K562 (cell line): ENCODE measurements around the gene ZFAND3. TPM values are rescaled to one million over a fixed set of nuclear protein-coding genes. Genes with fewer than 3 reads are reported as not detected.
A peak's percentile ranks its signal among the peaks of the same experiment; 100 is the strongest.

ENCODE experiments used
- CREB1 ChIP-seq, 2 experiments: sonication (generic) in 1 of 2; formaldehyde crosslinking in 1 of 2; IDR thresholded peaks; 2 replicates each; pipeline versions ENCODE4 v1.6.1 to v1.8.0; 2012 to 2022; ENCODE audit warnings: inconsistent platforms in 1 of 2, mild to moderate bottlenecking in 1 of 2, missing genetic modification reagents in 1 of 2, moderate library complexity in 1 of 2
- LCOR ChIP-seq: sonication (generic); formaldehyde crosslinking; IDR thresholded peaks from 2 replicates; pipeline ENCODE4 v1.8.0; 2022; ENCODE audit warnings: mild to moderate bottlenecking, missing genetic modification reagents
- MECOM ChIP-seq: fragments of 250-450 bp; sonication (Bioruptor Pico); IDR thresholded peaks from 2 replicates; pipeline ENCODE4 v1.8.0; 2022; ENCODE audit warnings: inconsistent platforms
- POLR2B ChIP-seq: fragments of 450-650 bp; IDR thresholded peaks from 2 replicates; pipeline ENCODE4 v1.6.1; 2018; ENCODE audit warnings: low read depth; ENCODE audit not compliant: partially characterized antibody
- POU5F1 ChIP-seq: fragments of 150-350 bp; IDR thresholded peaks from 2 replicates; pipeline ENCODE4 v1.6.1; 2014; ENCODE audit warnings: borderline replicate concordance, low read length, low read depth, mild to moderate bottlenecking; ENCODE audit not compliant: partially characterized antibody
- PRMT5 ChIP-seq: sonication (generic); formaldehyde crosslinking; IDR thresholded peaks from 2 replicates; pipeline ENCODE4 v1.5.0; 2020; ENCODE audit warnings: missing genetic modification reagents
- RAD21 ChIP-seq, 2 experiments: fragments of 250-450 bp in 1 of 2; fragments of 450-650 bp in 1 of 2; sonication (Bioruptor Pico) in 1 of 2; formaldehyde crosslinking in 1 of 2; IDR thresholded peaks in 1 of 2; conservative IDR thresholded peaks in 1 of 2; 2 replicates each; pipeline versions ENCODE4 v1.4.0 to v1.8.0; 2020 to 2022; ENCODE audit warnings: mild to moderate bottlenecking in 2 of 2, moderate library complexity in 1 of 2
- SETDB1 ChIP-seq: IDR thresholded peaks from one replicate; pipeline ENCODE4 v1.6.1; 2012; ENCODE audit warnings: low read length, control low read depth, inconsistent platforms
- SMAD1 ChIP-seq: fragments of 150-350 bp; IDR thresholded peaks from 2 replicates; pipeline ENCODE4 v1.6.1; 2014; ENCODE audit warnings: low read length, low read depth; ENCODE audit not compliant: partially characterized antibody
- SNRNP70 ChIP-seq: fragments of 200-400 bp; formaldehyde crosslinking; optimal IDR thresholded peaks from 2 replicates; pipeline ENCODE3; 2017; ENCODE audit warnings: low read depth, low read length
- TCFL5 ChIP-seq: fragments of 250-450 bp; sonication (Bioruptor Pico); conservative IDR thresholded peaks from 2 replicates; pipeline ENCODE4 v1.6.1; 2021; ENCODE audit warnings: mild to moderate bottlenecking, moderate library complexity, matching md5 sums
- TFAM ChIP-seq: fragments of 250-450 bp; sonication (Bioruptor Pico); conservative IDR thresholded peaks from 2 replicates; pipeline ENCODE4 v1.5.0; 2021; ENCODE audit warnings: mild to moderate bottlenecking, moderate library complexity
- TRIM24 ChIP-seq, 2 experiments: fragments of 450-650 bp; IDR thresholded peaks; 2 replicates each; pipeline ENCODE4 v1.6.1; 2016
- ZFP30 ChIP-seq: fragments of 250-450 bp; sonication (Bioruptor Pico); IDR thresholded peaks from 2 replicates; pipeline ENCODE4 v1.8.0; 2022; ENCODE audit warnings: moderate library complexity, mild to moderate bottlenecking, inconsistent platforms, borderline replicate concordance
- ZNF431 ChIP-seq: sonication (generic); formaldehyde crosslinking; IDR thresholded peaks from 2 replicates; pipeline ENCODE4 v1.8.0; 2022; ENCODE audit warnings: mild to moderate bottlenecking, missing genetic modification reagents
- polyA plus RNA-seq, 8 experiments: library from polyadenylated mRNA; depleted of rRNA in 4 of 8; stranded (reverse) in 5 of 8; unstranded in 3 of 8; fragments of >200 nt; fragmentation: Nextera tagmentation in 2 of 8; fragmentation: Illumina TruSeq in 1 of 8; extraction: Ambion mirVana in 2 of 8; extraction: Trizol in 1 of 8; gene quantifications; 2 replicates each; pipeline versions ENCODE4 v1.2.1 to v1.2.3, GENCODE V29; 2011 to 2014; ENCODE audit warnings: inconsistent platforms in 1 of 8, missing spikeins in 1 of 8
- total RNA-seq, 7 experiments: library from RNA; depleted of rRNA in 6 of 7; stranded (reverse); fragments of >200 nt in 6 of 7; fragmentation: Illumina TruSeq in 2 of 7; extraction: Trizol in 2 of 7; gene quantifications; 2 replicates each; pipeline versions ENCODE4 v1.2.1 to v1.2.3, GENCODE V29; 2011 to 2021; ENCODE audit warnings: low replicate concordance in 1 of 7
- TF ChIP-seq, protein P1 (sequence below): fragments of 250-450 bp; sonication (Bioruptor Pico); IDR thresholded peaks from 2 replicates; pipeline ENCODE4 v1.5.0; 2020; ENCODE audit warnings: mild to moderate bottlenecking
- TF ChIP-seq, protein P2 (sequence below), 2 experiments: fragments of 450-650 bp; IDR thresholded peaks; 2 replicates each; pipeline ENCODE4 v1.6.1; 2016
- TF ChIP-seq, protein P3 (sequence below): fragments of 450-650 bp; IDR thresholded peaks from 2 replicates; pipeline ENCODE4 v1.6.1; 2016; ENCODE audit warnings: low read depth, mild to moderate bottlenecking, moderate library complexity
- TF ChIP-seq, protein P4 (sequence below): fragments of 250-450 bp; sonication (Bioruptor Pico); IDR thresholded peaks from 2 replicates; pipeline ENCODE4 v1.8.0; 2022; ENCODE audit warnings: inconsistent platforms
- TF ChIP-seq, protein P5 (sequence below): fragments of 450-650 bp; formaldehyde crosslinking; IDR thresholded peaks from 2 replicates; pipeline ENCODE4 v1.4.0; 2020; ENCODE audit warnings: mild to moderate bottlenecking
- TF ChIP-seq, protein P6 (sequence below): fragments of 250-450 bp; sonication (Bioruptor Pico); IDR thresholded peaks from 2 replicates; pipeline ENCODE4 v1.8.0; 2021; ENCODE audit warnings: moderate library complexity, mild to moderate bottlenecking, inconsistent platforms

Gene ZFAND3
- total and polyA plus RNA-seq, 9 of the 15 experiments (the other 6 are each of a cell fraction or from before 2014, with no cell fraction given): 0.81 to 26.6 (median 11.8) TPM

DNA sequence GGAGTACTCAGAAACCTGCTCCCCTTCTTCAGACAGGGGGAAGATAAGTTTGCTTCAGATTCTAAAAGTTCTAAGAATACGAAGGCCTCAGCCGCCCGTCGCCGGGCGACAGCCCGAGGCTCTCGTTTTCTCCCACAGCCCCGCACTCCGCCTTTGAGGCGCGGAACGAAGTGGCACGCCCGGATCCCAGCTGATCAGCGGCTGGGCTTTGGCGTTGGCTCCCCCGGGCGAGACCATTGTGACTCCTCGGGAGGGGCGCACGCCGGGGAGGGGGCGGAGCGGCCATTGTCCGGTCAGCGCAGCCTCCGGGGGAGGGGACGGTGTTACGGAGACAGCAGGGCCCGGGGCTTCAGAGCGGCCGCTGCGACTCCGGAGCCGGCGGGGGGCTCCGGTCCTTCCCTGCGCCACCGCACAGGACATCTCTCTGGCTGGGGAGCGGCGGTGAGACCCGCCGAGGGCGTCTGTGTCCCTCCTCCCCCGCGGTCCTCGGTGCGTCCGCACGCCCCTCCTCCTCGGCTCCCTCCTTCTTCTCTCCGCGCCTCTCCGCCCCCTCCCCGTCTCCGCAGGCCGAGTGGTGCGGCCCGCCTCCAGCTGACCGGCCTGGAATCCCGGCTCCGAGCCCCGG lies at the start of gene ZFAND3 (continued):
- peak in 1 of 2 experiments; percentile 69; a peak in 2 of 4 replicates for TF ChIP-seq TRIM24 (IDR thresholded peaks at IDR 0.05)
- TF ChIP-seq, protein P1, sequence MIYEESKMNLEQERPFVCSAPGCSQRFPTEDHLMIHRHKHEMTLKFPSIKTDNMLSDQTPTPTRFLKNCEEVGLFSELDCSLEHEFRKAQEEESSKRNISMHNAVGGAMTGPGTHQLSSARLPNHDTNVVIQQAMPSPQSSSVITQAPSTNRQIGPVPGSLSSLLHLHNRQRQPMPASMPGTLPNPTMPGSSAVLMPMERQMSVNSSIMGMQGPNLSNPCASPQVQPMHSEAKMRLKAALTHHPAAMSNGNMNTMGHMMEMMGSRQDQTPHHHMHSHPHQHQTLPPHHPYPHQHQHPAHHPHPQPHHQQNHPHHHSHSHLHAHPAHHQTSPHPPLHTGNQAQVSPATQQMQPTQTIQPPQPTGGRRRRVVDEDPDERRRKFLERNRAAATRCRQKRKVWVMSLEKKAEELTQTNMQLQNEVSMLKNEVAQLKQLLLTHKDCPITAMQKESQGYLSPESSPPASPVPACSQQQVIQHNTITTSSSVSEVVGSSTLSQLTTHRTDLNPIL: no peak
- TF ChIP-seq, protein P2, sequence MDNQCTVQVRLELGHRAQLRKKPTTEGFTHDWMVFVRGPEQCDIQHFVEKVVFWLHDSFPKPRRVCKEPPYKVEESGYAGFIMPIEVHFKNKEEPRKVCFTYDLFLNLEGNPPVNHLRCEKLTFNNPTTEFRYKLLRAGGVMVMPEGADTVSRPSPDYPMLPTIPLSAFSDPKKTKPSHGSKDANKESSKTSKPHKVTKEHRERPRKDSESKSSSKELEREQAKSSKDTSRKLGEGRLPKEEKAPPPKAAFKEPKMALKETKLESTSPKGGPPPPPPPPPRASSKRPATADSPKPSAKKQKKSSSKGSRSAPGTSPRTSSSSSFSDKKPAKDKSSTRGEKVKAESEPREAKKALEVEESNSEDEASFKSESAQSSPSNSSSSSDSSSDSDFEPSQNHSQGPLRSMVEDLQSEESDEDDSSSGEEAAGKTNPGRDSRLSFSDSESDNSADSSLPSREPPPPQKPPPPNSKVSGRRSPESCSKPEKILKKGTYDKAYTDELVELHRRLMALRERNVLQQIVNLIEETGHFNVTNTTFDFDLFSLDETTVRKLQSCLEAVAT (IDR thresholded peaks at IDR 0.05): no peak
- no peak for TF ChIP-seq MECOM (CRISPR knock-in tag)
- TF ChIP-seq, protein P3, sequence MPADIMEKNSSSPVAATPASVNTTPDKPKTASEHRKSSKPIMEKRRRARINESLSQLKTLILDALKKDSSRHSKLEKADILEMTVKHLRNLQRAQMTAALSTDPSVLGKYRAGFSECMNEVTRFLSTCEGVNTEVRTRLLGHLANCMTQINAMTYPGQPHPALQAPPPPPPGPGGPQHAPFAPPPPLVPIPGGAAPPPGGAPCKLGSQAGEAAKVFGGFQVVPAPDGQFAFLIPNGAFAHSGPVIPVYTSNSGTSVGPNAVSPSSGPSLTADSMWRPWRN: no peak
- no peak for TF ChIP-seq ZFP30 (CRISPR knock-in tag)
- TF ChIP-seq TCFL5: no peak
- TF ChIP-seq PRMT5 (CRISPR knock-in tag): 0 out of 2 replicates have a peak, but pooled peaks have one; percentile 72
- TF ChIP-seq RAD21 (CRISPR knock-in tag; conservative IDR thresholded peaks at IDR 0.05 in 1 of 2, IDR thresholded peaks at IDR 0.05 in 1 of 2): no peak
- TF ChIP-seq LCOR (CRISPR knock-in tag): no peak
- TF ChIP-seq, protein P4, sequence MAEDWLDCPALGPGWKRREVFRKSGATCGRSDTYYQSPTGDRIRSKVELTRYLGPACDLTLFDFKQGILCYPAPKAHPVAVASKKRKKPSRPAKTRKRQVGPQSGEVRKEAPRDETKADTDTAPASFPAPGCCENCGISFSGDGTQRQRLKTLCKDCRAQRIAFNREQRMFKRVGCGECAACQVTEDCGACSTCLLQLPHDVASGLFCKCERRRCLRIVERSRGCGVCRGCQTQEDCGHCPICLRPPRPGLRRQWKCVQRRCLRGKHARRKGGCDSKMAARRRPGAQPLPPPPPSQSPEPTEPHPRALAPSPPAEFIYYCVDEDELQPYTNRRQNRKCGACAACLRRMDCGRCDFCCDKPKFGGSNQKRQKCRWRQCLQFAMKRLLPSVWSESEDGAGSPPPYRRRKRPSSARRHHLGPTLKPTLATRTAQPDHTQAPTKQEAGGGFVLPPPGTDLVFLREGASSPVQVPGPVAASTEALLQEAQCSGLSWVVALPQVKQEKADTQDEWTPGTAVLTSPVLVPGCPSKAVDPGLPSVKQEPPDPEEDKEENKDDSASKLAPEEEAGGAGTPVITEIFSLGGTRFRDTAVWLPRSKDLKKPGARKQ (CRISPR knock-in tag): no peak
- peak; percentile 15 for TF ChIP-seq SMAD1
- no peak for TF ChIP-seq SETDB1
- TF ChIP-seq POLR2B: no peak
- no peak for TF ChIP-seq POU5F1
- no peak for TF ChIP-seq TFAM
- TF ChIP-seq, protein P5, sequence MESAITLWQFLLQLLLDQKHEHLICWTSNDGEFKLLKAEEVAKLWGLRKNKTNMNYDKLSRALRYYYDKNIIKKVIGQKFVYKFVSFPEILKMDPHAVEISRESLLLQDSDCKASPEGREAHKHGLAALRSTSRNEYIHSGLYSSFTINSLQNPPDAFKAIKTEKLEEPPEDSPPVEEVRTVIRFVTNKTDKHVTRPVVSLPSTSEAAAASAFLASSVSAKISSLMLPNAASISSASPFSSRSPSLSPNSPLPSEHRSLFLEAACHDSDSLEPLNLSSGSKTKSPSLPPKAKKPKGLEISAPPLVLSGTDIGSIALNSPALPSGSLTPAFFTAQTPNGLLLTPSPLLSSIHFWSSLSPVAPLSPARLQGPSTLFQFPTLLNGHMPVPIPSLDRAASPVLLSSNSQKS (CRISPR knock-in tag): no peak
- peak; percentile 47; the same call in 1 of the 2 replicates for TF ChIP-seq CREB1 (IDR thresholded peaks at IDR 0.05)
- no peak for TF ChIP-seq CREB1 (CRISPR knock-in tag; IDR thresholded peaks at IDR 0.05)
- TF ChIP-seq, protein P6, sequence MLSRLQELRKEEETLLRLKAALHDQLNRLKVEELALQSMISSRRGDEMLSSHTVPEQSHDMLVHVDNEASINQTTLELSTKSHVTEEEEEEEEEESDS (CRISPR knock-in tag): no peak
- TF ChIP-seq ZNF431 (CRISPR knock-in tag): no peak
- no peak for TF ChIP-seq SNRNP70
